Stimulated activated CD4-positive, alpha-beta T cell treated with anti-CD3 and anti-CD28 coated beads, Interleukin-15, amount 100 ng/mL, for 1 hour (primary cell): ENCODE measurements around the gene DCAF12.
A peak's percentile ranks its signal among the peaks of the same experiment; 100 is the strongest.
"Not testable (repeated sequence)": the region's sequence is repeated elsewhere in the genome, so short reads cannot be mapped to it uniquely, and the experiment has no call there.

Experiments
- DNase-seq, 2 donors: peaks; one replicate each; pipeline ENCODE4 v3.0.0-alpha.2; 2020; ENCODE audit warnings: low read depth in 1 of 2, low spot score in 1 of 2

The DCAF12 gene

DNA sequence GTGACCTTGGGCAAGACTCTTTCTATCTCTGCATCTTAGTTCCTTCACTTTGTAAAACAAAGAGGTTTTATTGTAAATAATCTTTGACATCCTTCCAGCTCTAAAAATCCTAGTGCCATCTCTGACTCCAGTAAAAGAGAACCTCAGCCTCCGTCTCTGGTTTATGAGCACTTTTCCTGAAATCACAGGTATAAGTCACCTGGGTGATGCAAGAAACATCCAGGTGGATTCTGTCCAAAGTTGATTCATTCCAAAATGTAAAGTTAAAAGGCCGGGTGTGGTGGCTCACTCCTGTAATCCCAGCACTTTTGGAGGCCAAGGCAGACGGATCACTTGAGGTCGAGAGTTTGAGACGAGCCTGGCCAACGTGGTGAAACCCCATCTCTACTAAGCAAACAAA is 56.7 kb downstream of the DCAF12 start:
- no peak for DNase-seq

DNA sequence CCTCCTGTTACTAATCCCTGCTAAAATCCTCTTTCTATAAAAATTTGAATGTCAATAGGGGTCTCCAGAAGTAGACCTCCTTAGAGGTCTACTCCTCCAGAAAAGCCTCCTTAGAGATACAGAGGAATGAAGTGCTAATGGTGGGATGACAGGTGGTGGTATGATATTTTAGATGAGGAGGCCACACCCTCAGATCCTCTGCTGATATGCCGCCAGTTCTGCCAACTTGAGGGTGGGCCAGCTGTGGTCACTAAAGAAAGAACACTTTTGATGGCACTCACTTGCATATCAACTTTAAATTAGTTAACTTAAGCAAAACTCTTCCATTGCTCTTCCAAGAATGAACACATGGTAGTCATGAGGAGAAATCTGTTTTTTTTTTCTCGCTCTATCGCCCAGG is 61.0 kb downstream of the DCAF12 start:
- DNase-seq: no peak

DNA sequence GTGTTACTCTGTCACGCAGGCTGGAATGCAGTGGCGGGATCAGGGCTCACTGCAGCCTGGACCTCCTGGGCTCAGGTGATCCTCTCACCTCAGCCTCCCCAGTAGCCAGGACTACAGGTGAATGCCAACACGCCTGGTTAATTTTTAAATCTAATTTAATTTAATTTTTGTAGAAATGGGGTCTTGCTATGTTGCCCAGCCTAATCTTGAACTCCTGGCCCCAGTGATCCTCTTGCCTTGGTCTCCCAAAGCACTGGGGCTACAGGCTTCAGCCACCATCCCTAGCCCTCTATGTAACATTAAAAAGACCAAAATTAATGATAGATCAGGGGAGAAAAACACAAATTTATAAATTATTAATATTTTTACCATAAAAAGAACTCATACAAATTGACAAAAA is 66.5 kb downstream of the DCAF12 start:
- no peak for DNase-seq

DNA sequence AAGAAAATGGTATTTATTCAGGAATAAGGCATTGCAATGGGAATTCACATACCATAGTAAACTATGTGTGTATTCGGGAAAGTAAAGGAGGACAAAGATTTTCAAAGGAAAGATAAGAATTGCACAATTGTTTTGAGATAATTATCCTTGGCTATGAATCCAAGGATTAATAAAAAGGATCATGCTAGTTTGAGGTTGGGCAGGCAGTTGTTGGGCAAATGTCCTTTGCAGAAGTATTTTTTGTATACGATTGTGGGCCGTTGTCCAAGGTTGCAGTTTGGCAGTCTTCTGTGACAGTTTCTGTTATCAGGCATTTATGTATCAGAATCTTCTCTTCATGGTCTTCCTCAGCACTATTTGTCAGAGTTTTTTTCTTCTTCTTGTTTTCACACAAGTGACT is 67.2 kb downstream of the DCAF12 start:
- no peak for DNase-seq

DNA sequence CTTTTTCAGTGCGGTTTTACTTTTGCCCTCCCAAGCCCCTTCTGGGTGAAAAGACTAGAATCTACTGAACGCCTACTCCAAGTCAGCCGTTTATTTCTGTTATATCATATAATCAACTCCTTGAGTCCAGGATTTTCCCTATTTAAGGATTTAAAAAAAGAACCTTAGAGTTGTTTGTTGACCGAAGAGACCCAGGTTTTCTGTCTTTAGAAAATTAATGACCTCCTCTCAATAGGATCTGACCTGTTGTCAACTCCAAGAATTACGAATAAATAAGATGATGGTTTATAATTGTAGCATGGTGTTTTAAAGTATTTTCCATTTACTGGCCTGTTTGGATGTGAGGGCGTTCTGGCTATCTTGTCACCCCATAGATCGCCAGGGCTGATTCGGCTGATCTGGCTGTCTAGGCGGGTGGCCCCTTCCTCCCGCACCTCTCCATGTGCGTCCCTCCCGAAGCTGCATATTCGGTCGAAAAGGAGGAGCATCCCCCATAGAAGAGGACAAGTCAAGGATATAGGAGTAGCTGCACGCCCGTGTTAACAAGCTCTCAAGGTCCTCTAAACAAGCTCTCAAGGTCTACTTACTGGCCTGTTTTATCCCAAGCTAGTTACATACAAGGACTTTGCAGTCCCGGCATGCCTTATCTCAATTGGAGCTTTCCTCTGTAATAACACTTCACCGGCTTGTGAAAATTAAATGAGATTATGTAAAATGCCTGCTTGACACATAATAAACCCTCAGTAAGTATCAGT is 76.7 kb downstream of the DCAF12 start:
- DNase-seq: no peak

DNA sequence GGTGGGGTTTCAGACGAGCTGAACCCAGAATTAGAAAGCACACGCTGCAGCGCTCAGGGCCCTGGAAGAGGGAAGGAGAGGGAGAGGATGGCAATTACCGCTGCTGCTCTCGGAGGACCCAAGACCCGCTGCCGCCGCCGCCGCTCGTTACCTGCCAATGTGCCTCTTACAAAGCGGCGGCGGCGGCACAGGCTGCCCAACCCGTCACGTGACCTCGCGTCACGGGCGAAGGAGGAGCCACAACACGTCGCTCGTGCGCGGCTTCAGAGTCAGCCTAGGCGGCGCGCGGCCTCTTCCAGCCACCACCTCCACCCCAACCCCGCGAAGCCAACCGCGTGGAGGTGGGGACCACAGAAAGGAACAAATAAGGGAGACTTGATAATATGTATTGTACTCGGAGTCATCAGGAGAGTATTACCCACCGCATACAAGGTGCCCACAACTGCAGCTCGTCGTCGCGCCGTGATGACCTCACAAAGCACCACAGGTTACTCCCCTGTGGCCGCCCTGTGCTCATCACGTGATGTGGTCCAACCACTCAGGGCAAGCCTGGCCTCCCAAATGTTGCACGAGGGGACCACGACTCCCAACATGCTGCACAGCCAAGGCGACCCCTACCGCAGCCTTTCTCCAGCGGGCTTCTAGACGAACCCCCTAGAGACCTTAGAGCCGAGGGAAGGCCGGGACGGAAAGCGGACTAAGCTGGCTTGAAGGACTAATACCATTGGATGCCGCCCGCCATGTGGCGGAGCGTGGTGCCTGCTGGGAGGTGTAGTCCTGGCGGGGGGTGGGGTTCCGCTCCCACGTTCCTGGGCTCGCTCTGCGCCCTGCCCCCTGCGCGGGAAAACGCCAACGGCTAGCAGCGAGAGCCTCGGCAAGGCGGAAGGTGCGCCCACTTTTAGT is 77.5 kb downstream of the DCAF12 start, which contains the start of gene UBAP2:
UBAP2 (minus strand) TSS at position 161 of the 903 bp plus-strand sequence. CDS start 31,739 bp downstream, outside the sequence.
- DNase-seq: peak; percentile 91 to 96

DNA sequence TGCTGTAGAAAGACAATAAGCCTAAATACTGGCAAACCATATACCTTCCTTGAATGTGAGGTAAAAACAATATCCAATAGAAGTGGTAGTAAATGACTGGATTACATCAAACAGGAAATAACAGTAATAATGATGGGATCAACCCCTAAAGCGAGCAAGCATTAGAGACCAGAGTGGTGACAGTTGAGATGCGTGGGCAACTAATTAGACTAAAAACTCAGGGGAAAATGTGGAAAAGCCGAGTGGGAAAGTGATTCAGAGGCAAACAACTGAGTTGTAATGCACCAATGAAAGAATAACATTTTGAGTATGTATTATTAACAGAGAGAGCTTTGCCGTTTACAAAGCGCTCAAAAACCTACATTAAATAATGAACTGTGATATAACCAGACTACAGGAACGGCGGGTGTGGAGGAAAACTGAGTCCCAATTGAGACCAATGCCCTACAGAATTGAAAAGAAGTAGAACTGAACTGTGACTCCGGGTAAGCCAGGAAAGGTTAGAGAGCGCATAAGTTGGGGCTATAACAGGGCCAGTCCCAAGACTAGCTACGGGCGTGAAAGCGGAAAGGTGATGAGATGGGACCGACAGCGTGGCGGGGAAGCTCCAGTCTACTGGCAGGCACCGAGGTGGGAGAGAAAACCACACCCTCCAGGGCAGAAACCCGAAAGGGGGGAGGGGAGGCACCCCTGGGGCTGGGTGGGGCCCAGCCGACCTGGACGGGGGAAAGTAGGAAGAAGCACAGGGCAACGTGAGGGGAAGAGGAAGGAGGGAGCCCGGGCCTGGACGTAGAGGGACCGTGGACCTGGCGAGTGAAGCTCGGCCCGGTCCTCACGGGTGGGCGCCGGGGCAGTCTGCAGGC is 78.4 kb downstream of the DCAF12 start:
- DNase-seq: peak; percentile 32 to 35

DNA sequence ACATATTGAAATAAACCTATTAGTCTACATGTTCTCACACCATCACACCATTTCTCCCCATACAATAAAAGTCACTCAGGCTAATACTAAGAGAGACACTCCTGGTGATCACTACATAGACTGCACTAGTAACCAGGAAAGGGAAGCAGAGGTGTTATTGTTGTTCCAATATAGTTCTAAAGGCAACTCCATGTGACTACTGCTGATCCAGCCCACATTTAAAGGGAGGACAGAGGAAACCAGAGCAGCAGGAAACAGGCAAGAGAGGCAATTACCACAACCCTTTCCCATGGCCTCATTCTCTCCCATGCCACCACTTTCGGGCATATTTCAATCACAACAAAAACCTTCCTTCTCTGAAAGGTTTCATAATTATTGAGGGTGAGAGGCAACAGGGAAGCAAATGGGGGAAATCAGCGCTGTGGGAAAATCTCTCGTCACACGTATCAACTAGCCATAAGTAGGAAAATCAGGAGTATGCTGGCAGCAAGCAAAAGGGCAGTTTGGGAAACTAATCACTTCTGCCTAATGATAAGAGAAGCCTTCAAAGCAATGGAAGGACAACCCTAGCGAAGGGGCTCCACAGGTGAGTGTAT is 79.6 kb downstream of the DCAF12 start:
- DNase-seq: no peak

DNA sequence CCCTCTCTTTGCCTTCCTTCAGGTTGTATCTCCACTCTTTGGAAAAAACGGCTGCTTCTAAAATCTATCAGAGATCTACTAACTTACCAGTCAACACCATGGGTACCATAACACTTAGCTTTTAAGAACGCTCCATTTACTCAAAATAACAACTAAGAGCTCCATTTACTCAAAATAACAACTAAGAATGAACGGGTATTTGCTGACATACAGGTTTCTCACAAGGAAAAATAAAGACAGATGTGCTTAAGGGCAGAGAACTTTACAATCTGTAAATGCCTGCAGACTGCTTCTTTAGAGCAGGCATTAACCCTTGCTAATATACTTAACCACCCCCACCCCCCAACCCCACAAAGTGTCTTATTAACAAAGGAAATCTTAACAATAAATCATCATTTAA is 80.6 kb downstream of the DCAF12 start:
- DNase-seq: no peak

DNA sequence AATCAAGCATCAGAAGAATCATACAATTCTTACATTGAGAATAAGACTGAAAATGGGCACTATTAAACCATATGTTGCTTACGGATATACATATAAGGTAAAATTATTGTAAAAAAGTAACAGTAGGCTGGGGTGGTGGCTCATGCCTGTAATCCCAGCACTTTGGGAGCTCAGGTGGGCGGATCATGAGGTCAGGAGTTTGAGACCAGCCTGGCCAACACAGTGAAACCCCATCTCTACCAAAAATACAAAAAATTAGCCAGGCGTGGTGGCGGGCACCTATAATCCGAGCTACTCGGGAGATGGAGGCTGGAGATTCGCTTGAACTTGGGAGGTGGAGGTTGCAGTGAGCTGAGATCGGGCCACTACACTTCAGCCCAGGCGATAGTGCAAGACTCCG is 84.4 kb downstream of the DCAF12 start:
- DNase-seq: not testable (repeated sequence)

DNA sequence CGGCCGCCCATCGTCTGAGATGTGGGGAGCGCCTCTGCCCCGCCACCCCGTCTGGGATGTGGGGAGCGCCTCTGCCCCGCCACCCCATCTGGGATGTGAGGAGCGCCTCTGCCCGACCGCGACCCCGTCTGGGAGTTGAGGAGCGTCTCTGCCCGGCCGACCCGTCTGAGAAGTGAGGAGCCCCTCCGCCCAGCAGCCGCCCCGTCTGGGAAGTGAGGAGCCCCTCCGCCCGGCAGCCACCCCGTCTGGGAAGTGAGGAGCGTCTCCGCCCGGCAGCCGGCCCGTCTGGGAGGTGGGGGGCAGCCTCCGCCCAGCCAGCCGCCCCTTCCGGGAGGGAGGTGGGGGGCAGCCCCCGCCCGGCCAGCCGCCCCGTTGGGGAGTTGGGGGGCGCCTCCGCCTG is 87.6 kb downstream of the DCAF12 start:
- not testable (repeated sequence) for DNase-seq

DNA sequence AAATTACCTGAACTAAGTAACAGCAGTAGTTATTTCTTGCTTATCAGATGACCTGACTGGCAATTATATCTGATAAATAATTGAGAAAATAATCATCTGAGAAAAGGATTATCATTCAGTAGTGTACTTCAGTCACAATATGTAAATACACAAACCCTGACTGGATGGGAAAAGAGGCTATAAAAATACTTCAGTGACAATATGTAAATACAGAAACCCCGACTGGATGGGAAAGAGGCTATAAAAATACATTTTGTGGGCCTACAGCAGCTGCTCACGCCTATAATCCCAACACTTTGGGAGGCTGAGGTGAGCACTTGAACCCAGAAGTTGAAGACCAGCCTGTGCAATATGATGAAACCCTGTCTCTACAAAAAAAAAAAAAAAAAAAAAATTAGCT is 88.9 kb downstream of the DCAF12 start:
- DNase-seq: no peak

DNA sequence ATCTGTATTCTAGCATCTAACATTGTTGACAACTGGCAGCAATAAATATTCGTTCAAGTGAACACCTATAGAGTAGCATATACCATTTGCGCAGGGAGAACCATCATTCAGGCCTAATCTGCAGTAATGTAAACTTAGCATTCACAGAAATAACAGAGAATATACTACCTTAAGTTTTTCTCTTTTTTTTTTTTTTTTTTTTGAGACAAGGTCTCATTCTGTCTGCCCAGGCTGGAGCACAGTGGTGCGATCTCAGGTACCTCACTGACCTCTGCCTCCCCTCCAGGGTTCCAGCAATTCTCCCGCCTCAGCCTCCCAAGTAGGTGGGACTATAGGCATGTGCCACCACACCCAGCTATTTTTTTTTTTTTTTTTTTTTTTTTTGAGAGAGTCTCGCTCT is 89.9 kb downstream of the DCAF12 start:
- no peak for DNase-seq
